ENCODE data around the gene GAB2.

DNA sequence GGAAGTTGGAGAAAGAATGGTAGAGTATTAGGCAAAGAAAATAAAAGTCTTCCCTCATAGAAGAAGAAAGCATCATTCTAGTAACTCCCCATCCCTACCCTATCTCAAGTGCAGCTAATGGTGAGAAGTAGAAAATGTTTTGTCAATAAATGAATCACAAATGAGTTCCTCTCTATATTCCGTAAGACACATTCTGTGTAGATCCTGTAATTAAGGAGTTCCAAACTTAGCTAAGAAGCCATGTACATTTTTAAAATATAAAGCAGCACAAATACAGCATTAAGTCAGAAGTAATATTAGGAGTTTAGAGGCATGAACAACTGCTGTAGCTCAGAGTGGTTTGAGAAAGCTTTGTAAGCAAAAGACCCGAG, 80.1 kb downstream of the GAB2 start:
- TF ChIP-seq EZH2 (IDR thresholded peaks at IDR 0.05) (no peak), POLR2AphosphoS5 (IDR thresholded peaks at IDR 0.05; ENCODE audit: borderline replicate concordance, low read depth, low read length) (no peak), FOXP2 (optimal IDR thresholded peaks at IDR 0.05; ENCODE audit: control extremely low read depth, extremely low read length, insufficient read depth) (no peak)

All from SK-N-MC (cell line).